ENCODE data around the gene PARP11. TPM values are rescaled to one million over a fixed set of nuclear protein-coding genes. Genes with fewer than 3 reads are reported as not detected.

The PARP11 gene
- total RNA-seq, 1 donor = 9.4 TPM

DNA sequence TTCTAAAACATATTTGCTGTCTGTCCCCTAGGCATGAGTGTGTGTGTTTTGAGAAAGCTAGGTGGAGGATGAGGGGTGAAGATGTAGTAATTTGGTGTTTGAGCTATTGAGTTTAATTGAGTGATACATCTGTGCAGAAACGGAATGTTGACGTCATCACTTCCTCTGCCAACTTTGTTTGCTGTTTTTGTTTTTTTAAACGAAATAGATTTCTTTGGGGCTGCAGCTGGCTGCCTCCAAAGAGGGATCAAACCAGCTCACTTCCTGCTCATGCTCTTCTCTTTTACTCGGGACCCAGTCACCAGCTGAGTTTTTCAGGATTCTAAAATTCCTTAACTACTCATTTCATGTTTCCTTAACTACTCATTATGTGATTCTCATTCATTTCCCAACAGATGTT lies 100.8 kb downstream of the PARP11 start:
- H3K4me1 ChIP-seq (ENCODE audit: insufficient read depth, low read length) = no peaks in the 10 kb centered on the region
- DNase-seq (ENCODE audit: insufficient read length, low spot score, missing footprints) = peak; percentile 59
- H3K27ac ChIP-seq (ENCODE audit: low read depth, low read length) = no peak overlapping the region
- no peaks in the 10 kb centered on the region for H3K9me3 ChIP-seq (ENCODE audit: low read depth, low read length)
- no peak overlapping the region for H2AFZ ChIP-seq (ENCODE audit: low read length)
- H3K4me3 ChIP-seq (ENCODE audit: insufficient read depth, low read length) = no peak overlapping the region
- no peaks in the 10 kb centered on the region for H3K36me3 ChIP-seq (ENCODE audit: insufficient read depth, low read length)
- no peaks in the 10 kb centered on the region for H4K20me1 ChIP-seq (ENCODE audit: insufficient read depth, low read length)
- no peak overlapping the region for H3K4me2 ChIP-seq (ENCODE audit: insufficient read depth, low read length)
- no peaks in the 10 kb centered on the region for H3K79me2 ChIP-seq (ENCODE audit: insufficient read depth, low read length)
- peaks cover 4% of the 10 kb centered on the region for H3K27me3 ChIP-seq (ENCODE audit: insufficient read depth, low read length)
- TF ChIP-seq, protein P1, sequence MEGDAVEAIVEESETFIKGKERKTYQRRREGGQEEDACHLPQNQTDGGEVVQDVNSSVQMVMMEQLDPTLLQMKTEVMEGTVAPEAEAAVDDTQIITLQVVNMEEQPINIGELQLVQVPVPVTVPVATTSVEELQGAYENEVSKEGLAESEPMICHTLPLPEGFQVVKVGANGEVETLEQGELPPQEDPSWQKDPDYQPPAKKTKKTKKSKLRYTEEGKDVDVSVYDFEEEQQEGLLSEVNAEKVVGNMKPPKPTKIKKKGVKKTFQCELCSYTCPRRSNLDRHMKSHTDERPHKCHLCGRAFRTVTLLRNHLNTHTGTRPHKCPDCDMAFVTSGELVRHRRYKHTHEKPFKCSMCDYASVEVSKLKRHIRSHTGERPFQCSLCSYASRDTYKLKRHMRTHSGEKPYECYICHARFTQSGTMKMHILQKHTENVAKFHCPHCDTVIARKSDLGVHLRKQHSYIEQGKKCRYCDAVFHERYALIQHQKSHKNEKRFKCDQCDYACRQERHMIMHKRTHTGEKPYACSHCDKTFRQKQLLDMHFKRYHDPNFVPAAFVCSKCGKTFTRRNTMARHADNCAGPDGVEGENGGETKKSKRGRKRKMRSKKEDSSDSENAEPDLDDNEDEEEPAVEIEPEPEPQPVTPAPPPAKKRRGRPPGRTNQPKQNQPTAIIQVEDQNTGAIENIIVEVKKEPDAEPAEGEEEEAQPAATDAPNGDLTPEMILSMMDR (IDR thresholded peaks at IDR 0.05; ENCODE audit: extremely low read depth, low read depth, low read length) = no peak

DNA sequence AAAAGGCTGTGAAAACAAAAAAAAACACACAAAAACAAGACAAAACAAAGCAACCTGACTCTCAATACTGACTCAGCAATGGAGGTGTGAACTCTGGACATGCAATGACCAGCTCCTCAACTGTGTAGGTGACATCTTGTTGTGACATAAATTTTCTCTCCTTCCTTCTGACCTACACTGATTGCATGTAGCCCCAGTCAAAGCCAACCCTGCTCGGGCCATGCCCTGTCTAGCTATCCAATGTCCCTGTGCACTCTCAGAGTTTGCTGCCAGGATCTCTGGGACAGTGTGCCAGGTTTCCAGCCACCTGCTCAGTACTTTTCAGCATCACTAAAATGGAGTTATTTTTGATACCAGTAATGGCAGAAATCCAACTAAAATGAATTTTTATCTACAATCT lies 101.3 kb downstream of the PARP11 start:
- Histone ChIP-seq H3K27ac (ENCODE audit: low read depth, low read length) (no peak overlapping the region), H3K36me3 (ENCODE audit: insufficient read depth, low read length) (no peaks in the 10 kb centered on the region), H2AFZ (ENCODE audit: low read length) (no peak overlapping the region), H3K79me2 (ENCODE audit: insufficient read depth, low read length) (no peaks in the 10 kb centered on the region), H3K27me3 (ENCODE audit: insufficient read depth, low read length) (peaks cover 4% of the 10 kb centered on the region), H3K9me3 (ENCODE audit: low read depth, low read length) (no peaks in the 10 kb centered on the region), H3K4me2 (ENCODE audit: insufficient read depth, low read length) (no peak overlapping the region), H3K4me3 (ENCODE audit: insufficient read depth, low read length) (no peak overlapping the region), H3K4me1 (ENCODE audit: insufficient read depth, low read length) (no peaks in the 10 kb centered on the region), H4K20me1 (ENCODE audit: insufficient read depth, low read length) (no peaks in the 10 kb centered on the region)
- DNase-seq (ENCODE audit: insufficient read length, low spot score, missing footprints) = no peak
- TF ChIP-seq, protein P1 (IDR thresholded peaks at IDR 0.05; ENCODE audit: extremely low read depth, low read depth, low read length) = no peak

DNA sequence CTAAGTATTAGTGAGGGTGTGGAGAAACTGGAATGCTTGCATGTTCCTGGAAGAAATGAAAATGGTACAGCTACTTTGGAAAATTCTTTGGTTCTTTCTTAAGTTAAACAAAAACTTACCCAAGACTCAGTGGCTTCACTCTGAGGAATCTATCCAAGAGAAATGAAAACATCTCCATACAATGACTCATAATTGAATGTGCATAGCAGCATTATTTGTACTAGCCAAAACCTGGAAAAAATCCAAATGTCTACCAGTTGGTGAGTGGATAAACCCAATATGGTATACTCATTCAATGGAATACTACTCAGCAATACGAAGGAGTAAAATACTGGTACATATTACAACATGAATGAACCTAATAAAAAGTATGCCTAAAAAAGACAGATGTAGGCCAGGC lies 102.3 kb downstream of the PARP11 start:
- TF ChIP-seq, protein P1 (IDR thresholded peaks at IDR 0.05; ENCODE audit: extremely low read depth, low read depth, low read length) = no peak
- Histone ChIP-seq H3K27ac (ENCODE audit: low read depth, low read length) (no peak overlapping the region), H2AFZ (ENCODE audit: low read length) (no peak overlapping the region), H3K27me3 (ENCODE audit: insufficient read depth, low read length) (peaks cover 4% of the 10 kb centered on the region), H3K4me1 (ENCODE audit: insufficient read depth, low read length) (no peaks in the 10 kb centered on the region), H3K9me3 (ENCODE audit: low read depth, low read length) (no peaks in the 10 kb centered on the region), H4K20me1 (ENCODE audit: insufficient read depth, low read length) (no peaks in the 10 kb centered on the region), H3K4me3 (ENCODE audit: insufficient read depth, low read length) (no peak overlapping the region), H3K36me3 (ENCODE audit: insufficient read depth, low read length) (no peaks in the 10 kb centered on the region), H3K79me2 (ENCODE audit: insufficient read depth, low read length) (no peaks in the 10 kb centered on the region), H3K4me2 (ENCODE audit: insufficient read depth, low read length) (no peak overlapping the region)
- DNase-seq (ENCODE audit: insufficient read length, low spot score, missing footprints) = peak; percentile 87

DNA sequence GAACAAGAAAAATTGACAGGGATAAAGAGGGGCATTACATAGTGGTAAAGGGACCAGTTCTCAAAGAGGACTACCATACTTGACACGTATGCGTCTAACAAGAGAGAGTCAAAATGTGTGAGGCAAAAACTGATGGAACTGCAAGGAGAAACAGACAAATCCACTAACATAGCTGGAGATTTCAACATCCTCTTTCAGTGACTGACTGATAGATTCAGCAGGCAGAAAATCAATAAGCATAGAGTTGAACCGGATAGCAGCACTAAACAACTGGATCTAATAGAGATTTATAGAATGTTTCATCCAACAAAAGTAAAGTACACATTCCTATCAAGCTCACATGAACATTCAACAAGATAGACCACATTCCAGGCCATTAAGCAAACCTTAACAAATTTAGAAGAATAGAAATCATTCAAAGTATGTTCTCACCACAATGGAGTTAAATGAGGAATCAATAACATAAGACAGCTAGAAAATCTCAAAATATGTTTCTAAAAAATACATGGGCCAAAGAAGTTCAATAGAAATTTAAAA lies 104.2 kb downstream of the PARP11 start:
- TF ChIP-seq, protein P1 (IDR thresholded peaks at IDR 0.05; ENCODE audit: extremely low read depth, low read depth, low read length) = no peak
- H3K4me2 ChIP-seq (ENCODE audit: insufficient read depth, low read length) = no peak overlapping the region
- no peaks in the 10 kb centered on the region for H3K36me3 ChIP-seq (ENCODE audit: insufficient read depth, low read length)
- no peak for DNase-seq (ENCODE audit: insufficient read length, low spot score, missing footprints)
- no peak overlapping the region for H3K27ac ChIP-seq (ENCODE audit: low read depth, low read length)
- H4K20me1 ChIP-seq (ENCODE audit: insufficient read depth, low read length) = no peaks in the 10 kb centered on the region
- no peaks in the 10 kb centered on the region for H3K79me2 ChIP-seq (ENCODE audit: insufficient read depth, low read length)
- H3K4me3 ChIP-seq (ENCODE audit: insufficient read depth, low read length) = no peak overlapping the region
- H3K27me3 ChIP-seq (ENCODE audit: insufficient read depth, low read length) = no peaks in the 10 kb centered on the region
- H3K4me1 ChIP-seq (ENCODE audit: insufficient read depth, low read length) = no peaks in the 10 kb centered on the region
- no peak overlapping the region for H2AFZ ChIP-seq (ENCODE audit: low read length)
- H3K9me3 ChIP-seq (ENCODE audit: low read depth, low read length) = no peaks in the 10 kb centered on the region
